DOHH2 (cell line): ENCODE data around the gene HES7.

Experiments used
- EZH2phosphoT487 ChIP-seq: fragments of 200-600 bp; sonication (generic); IDR thresholded peaks from 2 replicates; pipeline ENCODE4 v1.6.1; 2017; ENCODE audit warnings: borderline replicate concordance, mild to moderate bottlenecking, antibody characterized with exemption, low read length, moderate library complexity, mixed read lengths
- TF ChIP-seq, protein P1 (sequence below): fragments of 200-600 bp; sonication (generic); IDR thresholded peaks from one replicate; pipeline ENCODE4 v1.5.1; 2014; ENCODE audit warnings: antibody characterized with exemption, mild to moderate bottlenecking, low read depth, low read length; ENCODE audit not compliant: poor library complexity, severe bottlenecking

DNA sequence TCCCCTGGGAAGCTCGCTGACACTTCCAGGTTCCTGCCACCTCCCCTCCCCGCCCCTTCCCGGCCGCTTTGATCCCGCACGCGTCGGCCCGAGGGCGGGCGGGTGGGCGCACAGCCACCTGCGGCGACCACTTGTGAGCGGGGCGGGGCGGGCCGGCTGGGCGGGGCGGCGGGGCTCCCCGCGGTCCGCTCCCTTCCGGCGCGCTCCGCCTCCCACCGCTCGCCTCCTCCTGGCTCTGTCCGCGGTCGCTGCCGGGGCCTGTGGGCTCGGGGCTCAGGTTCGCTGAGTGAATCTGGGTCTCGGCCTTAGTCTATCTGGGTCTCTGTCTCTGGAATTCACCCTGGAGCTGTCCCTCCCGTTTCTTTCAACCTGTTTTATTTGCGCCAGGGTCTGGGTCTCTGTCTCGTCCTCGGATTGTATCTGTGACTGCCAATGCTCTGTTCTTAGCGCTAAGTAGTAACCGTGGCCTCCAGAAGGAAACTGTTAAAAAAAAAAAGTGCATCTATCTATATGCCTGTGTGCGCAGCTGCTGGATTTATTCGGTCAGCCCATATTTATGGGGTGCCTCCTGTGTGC, 2.7 kb upstream of the HES7 start:
- TF ChIP-seq, protein P1, sequence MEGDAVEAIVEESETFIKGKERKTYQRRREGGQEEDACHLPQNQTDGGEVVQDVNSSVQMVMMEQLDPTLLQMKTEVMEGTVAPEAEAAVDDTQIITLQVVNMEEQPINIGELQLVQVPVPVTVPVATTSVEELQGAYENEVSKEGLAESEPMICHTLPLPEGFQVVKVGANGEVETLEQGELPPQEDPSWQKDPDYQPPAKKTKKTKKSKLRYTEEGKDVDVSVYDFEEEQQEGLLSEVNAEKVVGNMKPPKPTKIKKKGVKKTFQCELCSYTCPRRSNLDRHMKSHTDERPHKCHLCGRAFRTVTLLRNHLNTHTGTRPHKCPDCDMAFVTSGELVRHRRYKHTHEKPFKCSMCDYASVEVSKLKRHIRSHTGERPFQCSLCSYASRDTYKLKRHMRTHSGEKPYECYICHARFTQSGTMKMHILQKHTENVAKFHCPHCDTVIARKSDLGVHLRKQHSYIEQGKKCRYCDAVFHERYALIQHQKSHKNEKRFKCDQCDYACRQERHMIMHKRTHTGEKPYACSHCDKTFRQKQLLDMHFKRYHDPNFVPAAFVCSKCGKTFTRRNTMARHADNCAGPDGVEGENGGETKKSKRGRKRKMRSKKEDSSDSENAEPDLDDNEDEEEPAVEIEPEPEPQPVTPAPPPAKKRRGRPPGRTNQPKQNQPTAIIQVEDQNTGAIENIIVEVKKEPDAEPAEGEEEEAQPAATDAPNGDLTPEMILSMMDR = no peak
- peak; percentile 46; the same call in 1 of the 2 replicates for TF ChIP-seq EZH2phosphoT487
